ENCODE measurements around the gene AMFR.

The AMFR gene

GRCh38 chr16:56363781-56364565 is 61.4 kb downstream of the AMFR start (continued):
- TF ChIP-seq ZBTB49 (tag by site-specific recombination; IDR thresholded peaks at IDR 0.05; ENCODE audit: low read depth) (no peak), ZNF114 (tag by site-specific recombination; IDR thresholded peaks at IDR 0.05) (no peak), ZEB2 (tag by site-specific recombination; IDR thresholded peaks at IDR 0.05) (no peak), ZBTB17 (tag by site-specific recombination; IDR thresholded peaks at IDR 0.05) (no peak)

- no peak overlapping the region for H3K27ac ChIP-seq (ENCODE audit: extremely low read depth, low read depth, low read length)
- H3K36me3 ChIP-seq (ENCODE audit: control insufficient read depth in 2 of 2, insufficient read depth in 1 of 2, low read length in 2 of 2), result peaks cover 0 to 71% of the 10 kb centered on the region in 2 experiments
- ChIA-PET POLR2A (no interaction called here), CTCF (interaction anchor here (0.6 kb wide), 1 partner anchor 346 kb away, joined by 3 read pairs; no protein-coding TSS in a partner anchor)
- H3K4me1 ChIP-seq (ENCODE audit: control insufficient read depth, insufficient read depth, low read length), result no peaks in the 10 kb centered on the region
- no peaks in the 10 kb centered on the region for H3K9me3 ChIP-seq (ENCODE audit: control insufficient read depth, insufficient read depth, low read depth, low read length)
- TF ChIP-seq ZNF433 (tag by site-specific recombination; IDR thresholded peaks at IDR 0.05; ENCODE audit: low read depth) (no peak), ZBTB26 (tag by site-specific recombination; optimal IDR thresholded peaks at IDR 0.05) (no peak), ZNF112 (tag by site-specific recombination; IDR thresholded peaks at IDR 0.05) (no peak), SP2 (tag by site-specific recombination; IDR thresholded peaks at IDR 0.05) (no peak), ZFHX2 (tag by site-specific recombination; conservative IDR thresholded peaks at IDR 0.05) (no peak), PRDM4 (tag by site-specific recombination; IDR thresholded peaks at IDR 0.05) (no peak), ZNF324 (tag by site-specific recombination; IDR thresholded peaks at IDR 0.05) (no peak), ZNF394 (tag by site-specific recombination; IDR thresholded peaks at IDR 0.05; ENCODE audit: borderline replicate concordance) (no peak), ZNF792 (tag by site-specific recombination; IDR thresholded peaks at IDR 0.05) (no peak)
- TF ChIP-seq, protein P1, sequence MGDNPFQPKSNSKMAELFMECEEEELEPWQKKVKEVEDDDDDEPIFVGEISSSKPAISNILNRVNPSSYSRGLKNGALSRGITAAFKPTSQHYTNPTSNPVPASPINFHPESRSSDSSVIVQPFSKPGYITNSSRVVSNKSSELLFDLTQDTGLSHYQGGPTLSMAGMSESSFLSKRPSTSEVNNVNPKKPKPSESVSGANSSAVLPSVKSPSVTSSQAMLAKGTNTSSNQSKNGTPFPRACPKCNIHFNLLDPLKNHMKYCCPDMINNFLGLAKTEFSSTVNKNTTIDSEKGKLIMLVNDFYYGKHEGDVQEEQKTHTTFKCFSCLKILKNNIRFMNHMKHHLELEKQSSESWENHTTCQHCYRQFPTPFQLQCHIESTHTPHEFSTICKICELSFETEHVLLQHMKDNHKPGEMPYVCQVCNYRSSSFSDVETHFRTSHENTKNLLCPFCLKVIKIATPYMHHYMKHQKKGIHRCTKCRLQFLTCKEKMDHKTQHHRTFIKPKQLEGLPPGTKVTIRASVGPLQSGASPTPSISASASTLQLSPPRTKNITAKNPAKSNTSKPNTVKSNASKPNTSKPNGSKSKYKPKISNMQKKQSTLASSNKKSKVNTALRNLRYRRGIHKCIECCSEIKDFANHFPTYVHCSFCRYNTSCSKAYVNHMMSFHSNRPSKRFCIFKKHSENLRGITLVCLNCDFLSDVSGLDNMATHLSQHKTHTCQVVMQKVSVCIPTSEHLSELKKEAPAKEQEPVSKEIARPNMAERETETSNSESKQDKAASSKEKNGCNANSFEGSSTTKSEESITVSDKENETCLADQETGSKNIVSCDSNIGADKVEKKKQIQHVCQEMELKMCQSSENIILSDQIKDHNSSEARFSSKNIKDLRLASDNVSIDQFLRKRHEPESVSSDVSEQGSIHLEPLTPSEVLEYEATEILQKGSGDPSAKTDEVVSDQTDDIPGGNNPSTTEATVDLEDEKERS (tag by site-specific recombination; IDR thresholded peaks at IDR 0.05), result no peak
- H3K4me3 ChIP-seq (ENCODE audit: low read depth, low read length), result no peak overlapping the region
Observed at GRCh38 chr16:56363181-56363716, 62.1 kb downstream of the AMFR start.
